Fibroblast of skin of left quadriceps (primary cell): ENCODE results near the gene PDCD1.
"Not testable (repeated sequence)": the region's sequence is repeated elsewhere in the genome, so short reads cannot be mapped to it uniquely, and the experiment has no call there.

Experiments
- DNase-seq, 2 experiments: peaks; one replicate each; pipeline ENCODE4 v3.0.0-alpha.2; 2013; ENCODE audit warnings: low read depth in 2 of 2

The PDCD1 gene

GRCh38 chr2:241814393-241814642 lies 44.4 kb downstream of the PDCD1 start:
- DNase-seq = no peak

- no peak for DNase-seq
Measured at GRCh38 chr2:241813644-241814392, 44.9 kb downstream of the PDCD1 start.

GRCh38 chr2:241812730-241813643 lies 45.7 kb downstream of the PDCD1 start:
- DNase-seq = no peak

- DNase-seq = no peak
Measured at GRCh38 chr2:241811952-241812729, 46.6 kb downstream of the PDCD1 start.

GRCh38 chr2:241811201-241811951 lies 47.3 kb downstream of the PDCD1 start:
- no peak for DNase-seq

GRCh38 chr2:241810307-241811200 lies 48.1 kb downstream of the PDCD1 start:
- DNase-seq = no peak

GRCh38 chr2:241809383-241810306 lies 49.0 kb downstream of the PDCD1 start:
- DNase-seq = no peak

- no peak for DNase-seq
Measured at GRCh38 chr2:241808721-241809382, 49.8 kb downstream of the PDCD1 start, which contains the start of gene NEU4. Gene NEU4 (plus strand): TSS chr2:241809193. CDS start chr2:241814485, 5,292 bp downstream.

- no peak for DNase-seq
Measured at GRCh38 chr2:241808051-241808720, 50.5 kb downstream of the PDCD1 start.

- DNase-seq = not testable (repeated sequence)
Measured at GRCh38 chr2:241806217-241806616, 52.5 kb downstream of the PDCD1 start.

GRCh38 chr2:241804326-241805229 lies 54.1 kb downstream of the PDCD1 start:
- DNase-seq = peak in 1 of 2 experiments; percentile 6

- DNase-seq = peak in 1 of 2 experiments; percentile 7
Measured at GRCh38 chr2:241803387-241804325, 55.0 kb downstream of the PDCD1 start.

GRCh38 chr2:241802421-241803318 lies 56.0 kb downstream of the PDCD1 start:
- DNase-seq = no peak

GRCh38 chr2:241801611-241802420 lies 56.9 kb downstream of the PDCD1 start:
- DNase-seq = no peak
